ENCODE data around the gene KCNQ1. TPM values are rescaled to one million over a fixed set of nuclear protein-coding genes. Genes with fewer than 3 reads are reported as not detected.

Gene KCNQ1
- total RNA-seq, 2 experiments from 2014 or later: 10.7 to 10.8 TPM

DNA sequence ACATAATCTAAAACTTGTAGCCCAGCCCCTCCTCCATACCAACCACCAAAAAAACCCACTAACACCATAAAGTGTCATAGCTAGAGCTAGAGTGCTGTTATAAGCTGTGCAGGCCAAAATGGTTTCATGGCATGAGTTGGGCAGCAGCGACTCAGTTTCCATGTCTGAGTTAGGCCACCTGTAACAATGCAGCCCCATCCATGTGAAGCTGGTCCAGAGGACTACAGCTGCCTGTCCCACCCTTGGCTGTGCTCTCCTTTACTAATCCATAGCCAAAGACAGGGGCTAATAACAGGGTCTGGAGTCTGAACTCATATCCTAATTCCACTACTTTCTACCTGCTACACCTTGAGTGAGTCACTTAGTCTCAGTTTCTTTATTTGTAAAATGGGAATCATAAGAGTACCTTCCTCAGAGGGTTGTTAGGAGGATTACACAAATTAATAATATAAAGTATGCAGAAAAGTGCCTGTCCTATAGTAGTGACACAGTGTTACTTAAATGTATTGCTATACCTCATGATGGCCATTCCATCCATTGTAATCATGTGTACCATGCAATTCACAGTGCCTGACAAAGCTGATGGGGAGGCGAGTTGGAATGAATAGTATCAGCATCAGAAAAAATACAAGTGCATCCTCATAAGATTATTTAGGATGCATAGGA, 234.3 kb downstream of the KCNQ1 start:
- no peaks in the 10 kb centered on the region for H3K27me3 Mint-ChIP-seq
- CTCF ChIA-PET: no interaction called here
- intact Hi-C loops (cut with micrococcal nuclease): no loop called here
- POLR2A ChIA-PET: no interaction called here
- peak; percentile 6 for DNase-seq
- no peaks in the 10 kb centered on the region for H3K36me3 Mint-ChIP-seq
- no peak overlapping the region for H3K4me3 Mint-ChIP-seq
- H3K27ac Mint-ChIP-seq: no peak overlapping the region
- no peaks in the 10 kb centered on the region for H3K4me1 Mint-ChIP-seq (ENCODE audit: low read depth)
- H3K9me3 Mint-ChIP-seq: no peaks in the 10 kb centered on the region

DNA sequence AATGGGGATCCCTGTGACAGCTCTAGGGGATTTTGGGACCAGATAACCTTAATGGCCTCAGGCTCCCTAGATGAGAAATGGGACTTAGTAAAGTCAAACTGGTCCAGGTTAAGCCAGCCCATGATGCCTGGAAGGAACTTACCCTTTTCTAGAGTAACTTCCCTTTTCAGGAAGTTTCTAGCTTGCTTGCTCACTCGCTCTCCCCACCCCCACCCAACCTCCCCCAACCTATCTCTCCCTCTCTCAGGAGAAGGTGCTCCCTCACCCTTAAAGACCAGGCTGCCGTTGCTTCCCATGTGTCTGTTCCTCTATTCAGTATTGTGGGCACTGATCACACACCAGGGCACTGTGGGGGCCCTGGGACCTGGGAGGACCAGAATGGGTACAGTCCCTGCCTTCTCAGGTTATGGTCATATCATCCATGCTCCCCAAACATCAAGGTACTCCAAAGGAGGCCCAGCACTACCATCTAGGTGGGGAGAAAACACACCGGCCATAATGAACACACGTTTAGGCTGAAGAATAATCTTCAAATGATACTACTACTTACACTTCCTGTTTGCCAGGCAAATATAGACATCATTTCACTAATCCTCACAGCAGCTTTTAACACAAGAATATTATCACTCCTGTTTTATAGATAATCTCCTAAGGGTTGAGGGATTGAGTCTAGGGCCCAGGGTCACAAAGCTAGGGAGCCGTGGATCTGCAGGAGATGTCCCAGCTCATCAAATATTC, 236.8 kb downstream of the KCNQ1 start:
- CTCF ChIA-PET: no interaction called here
- Mint-ChIP-seq H3K4me1 (ENCODE audit: low read depth) (no peaks in the 10 kb centered on the region), H3K9me3 (no peaks in the 10 kb centered on the region), H3K36me3 (no peaks in the 10 kb centered on the region), H3K4me3 (no peak overlapping the region), H3K27ac (no peak overlapping the region), H3K27me3 (no peaks in the 10 kb centered on the region)
- no peak for DNase-seq
- intact Hi-C loops (cut with micrococcal nuclease): no loop called here
- POLR2A ChIA-PET: interaction anchor here (1.2 kb wide), 1 partner anchor 13 kb away, joined by 3 read pairs; no protein-coding TSS in a partner anchor

DNA sequence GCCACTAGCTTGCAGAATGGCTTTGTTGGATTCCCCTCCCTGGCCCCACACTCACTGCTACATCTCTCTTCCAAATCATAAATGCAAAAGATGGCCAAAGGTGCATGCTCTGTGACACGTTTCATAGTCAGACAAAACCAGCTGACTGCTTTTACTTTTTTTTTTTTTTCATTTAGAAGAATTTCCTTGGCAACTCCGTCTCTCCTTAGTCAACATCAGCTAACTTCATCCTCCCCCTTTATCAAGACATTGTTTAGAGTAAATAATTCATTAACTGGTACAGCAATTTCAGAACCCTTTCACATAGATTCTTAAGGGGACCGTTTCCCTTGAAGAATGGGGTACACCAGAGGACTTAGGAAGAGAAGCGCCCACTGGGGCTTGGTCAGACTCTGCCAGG, 239.0 kb downstream of the KCNQ1 start:
- intact Hi-C loops (cut with micrococcal nuclease): no loop called here
- no peaks in the 10 kb centered on the region for H3K9me3 Mint-ChIP-seq
- DNase-seq: no peak
- H3K36me3 Mint-ChIP-seq: no peaks in the 10 kb centered on the region
- no peak overlapping the region for H3K27ac Mint-ChIP-seq
- POLR2A ChIA-PET: no interaction called here
- H3K4me1 Mint-ChIP-seq (ENCODE audit: low read depth): no peaks in the 10 kb centered on the region
- H3K27me3 Mint-ChIP-seq: no peaks in the 10 kb centered on the region
- CTCF ChIA-PET: interaction anchor here (0.6 kb wide), 1 partner anchor 151 kb away, joined by 3 read pairs; no protein-coding TSS in a partner anchor
- H3K4me3 Mint-ChIP-seq: no peak overlapping the region

DNA sequence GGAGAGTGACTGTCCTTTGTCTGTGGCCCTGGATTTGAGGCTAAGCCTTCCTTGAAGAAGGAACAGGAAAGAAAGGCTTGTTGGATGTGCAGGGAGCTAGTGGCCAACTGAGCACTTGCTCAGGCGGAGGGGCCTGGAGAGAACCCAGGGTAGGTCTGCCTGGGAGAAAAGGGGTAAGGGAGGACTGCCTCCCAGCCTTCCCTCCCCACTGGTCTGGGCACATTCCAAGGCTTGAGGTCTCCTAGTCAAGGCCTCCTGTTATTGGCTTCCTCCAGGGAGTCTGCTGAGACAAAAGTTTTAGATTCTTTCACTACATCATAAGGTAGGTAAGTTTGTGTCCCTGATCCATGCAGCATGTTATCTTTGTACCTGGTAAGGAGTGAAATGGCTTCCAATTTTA, 239.8 kb downstream of the KCNQ1 start:
- Mint-ChIP-seq H3K36me3 (no peaks in the 10 kb centered on the region), H3K27me3 (no peaks in the 10 kb centered on the region), H3K4me1 (ENCODE audit: low read depth) (no peaks in the 10 kb centered on the region), H3K27ac (no peak overlapping the region), H3K4me3 (no peak overlapping the region), H3K9me3 (no peaks in the 10 kb centered on the region)
- ChIA-PET CTCF (interaction anchor here (0.6 kb wide), 1 partner anchor 152 kb away, joined by 3 read pairs; no protein-coding TSS in a partner anchor), POLR2A (no interaction called here)
- intact Hi-C loops (cut with micrococcal nuclease): no loop called here
- no peak for DNase-seq

DNA sequence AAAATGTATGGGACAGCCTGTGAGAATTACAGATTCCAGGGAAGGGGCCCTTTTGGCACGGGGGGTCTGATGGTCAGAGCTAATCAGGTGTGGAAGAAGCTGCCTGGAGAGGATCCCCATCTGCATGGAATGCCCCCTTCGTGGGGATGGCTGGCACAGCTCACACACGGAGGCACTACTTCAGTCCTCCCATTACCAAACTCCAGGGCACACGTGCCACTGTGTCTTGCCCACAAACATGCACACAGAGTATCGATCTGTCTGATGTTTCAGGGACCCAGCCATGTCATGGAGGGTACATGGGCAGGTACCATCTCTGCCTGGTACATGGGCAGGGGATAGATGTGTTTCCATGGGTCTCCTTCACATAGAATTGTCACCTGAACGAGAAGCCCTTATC, 240.2 kb downstream of the KCNQ1 start:
- intact Hi-C loops (cut with micrococcal nuclease): no loop called here
- Mint-ChIP-seq H3K27me3 (no peaks in the 10 kb centered on the region), H3K9me3 (no peaks in the 10 kb centered on the region), H3K4me3 (no peak overlapping the region), H3K27ac (no peak overlapping the region), H3K4me1 (ENCODE audit: low read depth) (no peaks in the 10 kb centered on the region), H3K36me3 (no peaks in the 10 kb centered on the region)
- DNase-seq: no peak
- POLR2A ChIA-PET: no interaction called here
- CTCF ChIA-PET: no interaction called here

- Mint-ChIP-seq H3K4me3 (no peak overlapping the region), H3K4me1 (ENCODE audit: low read depth) (no peaks in the 10 kb centered on the region), H3K9me3 (no peaks in the 10 kb centered on the region), H3K27me3 (no peaks in the 10 kb centered on the region), H3K36me3 (no peaks in the 10 kb centered on the region), H3K27ac (no peak overlapping the region)
- ChIA-PET CTCF (no interaction called here), POLR2A (no interaction called here)
- intact Hi-C loops (cut with micrococcal nuclease): no loop called here
- DNase-seq: no peak
These were observed 241.0 kb downstream of the KCNQ1 start for GRCh38 chr11:2685566-2686359.

DNA sequence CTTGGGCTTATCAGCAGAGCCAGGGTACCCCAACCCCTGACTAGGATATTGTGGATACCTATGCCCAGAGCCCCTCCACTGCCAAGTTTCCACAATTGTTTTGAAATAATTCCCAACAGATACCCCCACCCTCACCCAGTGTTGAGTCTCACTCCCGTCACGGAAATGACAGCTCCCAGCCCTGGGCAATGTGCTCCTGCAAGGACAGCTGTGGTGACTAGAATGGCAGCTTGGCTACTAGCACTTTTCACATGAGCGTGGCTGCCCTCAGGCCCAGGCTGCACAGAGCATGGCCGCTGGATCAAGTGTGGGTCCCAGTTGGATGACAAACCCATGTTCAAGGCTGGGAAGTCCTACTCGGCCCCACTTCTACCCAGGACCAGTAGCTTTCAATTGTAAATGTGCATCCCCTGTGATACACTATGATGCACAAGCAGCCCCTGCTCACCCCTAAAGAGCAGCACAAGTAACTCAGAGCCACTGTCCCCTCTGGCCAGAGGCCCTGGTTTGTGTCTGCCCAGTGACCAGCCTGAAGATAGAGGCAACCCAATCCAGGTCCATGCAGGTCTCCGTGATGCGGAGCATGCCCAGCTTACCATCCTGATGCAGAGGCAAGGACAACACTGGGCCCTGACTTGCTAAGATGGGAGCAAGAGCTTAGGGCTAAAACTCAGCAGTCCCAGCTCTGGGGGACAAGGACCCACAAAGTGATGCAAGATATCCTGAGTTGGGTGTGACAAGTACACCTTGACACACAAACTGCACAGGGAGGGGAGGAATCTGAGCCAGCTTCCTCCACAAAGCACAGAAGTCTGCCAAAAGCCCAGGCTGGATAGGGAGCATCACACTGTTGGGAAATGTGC, 241.8 kb downstream of the KCNQ1 start:
- no peaks in the 10 kb centered on the region for H3K27me3 Mint-ChIP-seq
- ChIA-PET POLR2A (no interaction called here), CTCF (no interaction called here)
- H3K9me3 Mint-ChIP-seq: no peaks in the 10 kb centered on the region
- no peak overlapping the region for H3K27ac Mint-ChIP-seq
- H3K4me3 Mint-ChIP-seq: no peak overlapping the region
- no peaks in the 10 kb centered on the region for H3K36me3 Mint-ChIP-seq
- H3K4me1 Mint-ChIP-seq (ENCODE audit: low read depth): no peaks in the 10 kb centered on the region
- no peak for DNase-seq
- intact Hi-C loops (cut with micrococcal nuclease): no loop called here

GRCh38 chr11:2687223-2687530, 242.4 kb downstream of the KCNQ1 start:
- Mint-ChIP-seq H3K4me3 (no peak overlapping the region), H3K4me1 (ENCODE audit: low read depth) (no peaks in the 10 kb centered on the region), H3K27me3 (no peaks in the 10 kb centered on the region), H3K36me3 (no peaks in the 10 kb centered on the region), H3K9me3 (no peaks in the 10 kb centered on the region), H3K27ac (no peak overlapping the region)
- intact Hi-C loops (cut with micrococcal nuclease): no loop called here
- ChIA-PET CTCF (no interaction called here), POLR2A (no interaction called here)
- no peak for DNase-seq

GRCh38 chr11:2687782-2688191, 243.0 kb downstream of the KCNQ1 start:
- H3K4me1 Mint-ChIP-seq (ENCODE audit: low read depth): no peaks in the 10 kb centered on the region
- H3K36me3 Mint-ChIP-seq: no peaks in the 10 kb centered on the region
- DNase-seq: no peak
- no peak overlapping the region for H3K27ac Mint-ChIP-seq
- CTCF ChIA-PET: no interaction called here
- intact Hi-C loops (cut with micrococcal nuclease): no loop called here
- POLR2A ChIA-PET: no interaction called here
- no peak overlapping the region for H3K4me3 Mint-ChIP-seq
- no peaks in the 10 kb centered on the region for H3K27me3 Mint-ChIP-seq
- no peaks in the 10 kb centered on the region for H3K9me3 Mint-ChIP-seq

GRCh38 chr11:2688381-2689231, 243.8 kb downstream of the KCNQ1 start:
- no peak for DNase-seq
- no peaks in the 10 kb centered on the region for H3K4me1 Mint-ChIP-seq (ENCODE audit: low read depth)
- ChIA-PET CTCF (no interaction called here), POLR2A (no interaction called here)
- H3K36me3 Mint-ChIP-seq: no peaks in the 10 kb centered on the region
- intact Hi-C loops (cut with micrococcal nuclease): no loop called here
- H3K27ac Mint-ChIP-seq: no peak overlapping the region
- no peaks in the 10 kb centered on the region for H3K9me3 Mint-ChIP-seq
- no peaks in the 10 kb centered on the region for H3K27me3 Mint-ChIP-seq
- no peak overlapping the region for H3K4me3 Mint-ChIP-seq

DNA sequence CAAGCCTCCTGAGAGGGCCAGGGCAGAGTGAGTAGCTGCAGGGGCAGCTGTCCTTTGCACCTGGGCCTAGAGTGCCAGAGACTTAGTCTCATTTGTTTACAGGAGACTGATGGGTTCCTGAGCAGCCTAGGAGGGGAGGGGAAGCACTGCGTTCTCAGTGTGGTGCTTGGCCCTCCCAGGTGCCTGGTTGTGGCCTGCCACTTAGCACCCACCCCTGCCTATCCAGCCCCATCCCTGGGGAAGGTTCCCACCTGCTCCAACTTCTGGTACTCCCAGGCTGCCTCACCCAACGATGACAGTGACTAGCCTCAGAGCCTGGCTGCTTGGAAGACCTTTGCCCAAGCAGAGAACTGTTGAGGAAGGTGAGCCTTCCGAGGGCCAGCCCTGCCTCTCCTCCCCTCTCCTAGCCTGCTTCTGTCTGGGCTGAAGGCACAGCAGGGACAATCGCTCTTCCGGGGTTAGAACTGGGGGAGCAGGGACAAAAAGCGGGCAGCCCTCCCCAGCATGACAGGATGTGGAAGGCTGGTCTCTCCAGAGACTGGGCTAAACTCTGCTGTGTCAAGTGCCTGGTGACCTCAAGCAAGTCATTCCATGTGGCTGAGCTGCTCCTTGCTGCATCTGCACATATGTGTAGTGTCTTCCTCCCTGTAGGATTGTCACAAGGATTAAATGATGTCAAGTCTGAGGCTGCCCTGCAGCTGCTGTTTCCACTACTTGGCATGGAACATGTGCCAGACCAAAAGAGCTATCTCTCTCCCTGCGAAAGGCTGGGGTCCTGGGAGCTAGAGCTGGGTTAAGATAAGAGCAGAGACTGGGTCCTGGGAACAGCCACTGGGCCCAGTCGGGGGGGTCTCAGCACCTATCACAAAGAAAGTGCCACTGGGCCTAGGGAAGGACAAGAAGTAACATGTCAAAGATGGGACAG, 245.1 kb downstream of the KCNQ1 start:
- Mint-ChIP-seq H3K4me1 (ENCODE audit: low read depth) (no peaks in the 10 kb centered on the region), H3K27me3 (no peaks in the 10 kb centered on the region), H3K4me3 (no peak overlapping the region), H3K36me3 (no peaks in the 10 kb centered on the region), H3K27ac (no peak overlapping the region), H3K9me3 (no peaks in the 10 kb centered on the region)
- CTCF ChIA-PET: no interaction called here
- POLR2A ChIA-PET: no interaction called here
- intact Hi-C loops (cut with micrococcal nuclease): loop anchor here (10.0 kb wide), 1 partner anchor 195 kb away; the partner anchor contains the start of gene CDKN1C
- no peak for DNase-seq

Data from activated CD4-positive, alpha-beta memory T cell treated with anti-CD3 and anti-CD28 coated beads for 36 hours (primary cell).